Neural cell (in vitro differentiated cells): ENCODE data around the gene AHSG.

Experiments used
- CTCF ChIP-seq: fragments of 450-650 bp; IDR thresholded peaks from 2 replicates; pipeline ENCODE4 v1.5.1; 2014; ENCODE audit warnings: antibody characterized with exemption, mild to moderate bottlenecking, moderate library complexity; ENCODE audit not compliant: poor library complexity, severe bottlenecking
- REST ChIP-seq: IDR thresholded peaks from 2 replicates; pipeline ENCODE4 v1.6.1; 2012; ENCODE audit warnings: borderline replicate concordance

GRCh38 chr3:186564586-186564985 lies 48.3 kb upstream of the AHSG start:
- TF ChIP-seq CTCF: no peak
- TF ChIP-seq REST: no peak
